GM21390 (cell line): ENCODE results near the gene ITGB4.

Source experiments
- ATAC-seq: cut with Tn5 transposase; IDR thresholded peaks from one replicate; pipeline ENCODE4 v1.9.1; 2021; ENCODE audit not compliant: unreplicated experiment

Gene ITGB4

DNA sequence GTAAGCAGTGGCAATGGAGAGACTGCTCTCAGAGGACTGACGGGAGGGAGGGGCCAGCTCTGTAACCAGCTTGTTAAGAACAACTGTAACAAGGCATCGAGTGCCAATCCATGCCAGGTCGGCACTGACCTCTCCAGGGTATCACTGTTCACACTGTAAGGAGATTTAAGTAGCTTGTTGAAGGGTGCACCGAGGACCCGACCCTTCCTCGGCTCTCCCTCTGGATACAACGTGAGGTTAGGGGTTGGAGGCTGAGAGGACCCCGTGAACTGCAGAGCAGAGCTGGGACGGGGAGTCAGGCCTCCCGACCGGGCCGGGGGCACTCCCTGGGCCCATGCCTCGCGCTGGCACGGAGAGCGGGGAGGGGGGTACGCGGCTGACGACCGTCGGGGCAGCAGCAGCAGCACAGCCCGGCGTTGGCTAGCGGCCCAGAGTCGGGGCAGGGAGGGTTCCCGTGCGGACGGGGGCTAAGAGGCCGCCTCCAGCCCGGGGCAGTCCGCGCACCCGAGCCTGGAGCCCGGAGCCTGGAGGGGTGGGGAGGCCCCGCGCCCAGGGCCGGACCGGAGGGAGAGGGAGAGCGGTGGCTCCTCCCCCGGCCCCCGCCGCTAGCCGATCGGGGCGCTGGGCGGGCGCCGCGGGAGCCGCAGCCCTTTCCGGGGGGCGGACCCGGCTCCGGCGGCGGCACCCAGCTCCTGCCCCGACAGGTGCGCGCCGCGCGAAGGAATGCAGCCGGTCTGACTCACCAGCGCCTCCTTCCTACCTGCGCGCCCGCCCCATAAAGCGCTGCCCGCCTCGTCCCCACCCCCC, at the start of gene ITGB4:
TSS of gene ITGB4 (plus strand) at position 804 of the 807 bp plus-strand sequence. CDS start 3,245 bp downstream, outside the sequence.
- ATAC-seq = no peak

- no peak for ATAC-seq
These were observed 49.2 kb upstream of the ITGB4 start for GRCh38 chr17:75672011-75672410.

- ATAC-seq = no peak
These were observed 47.8 kb upstream of the ITGB4 start for GRCh38 chr17:75673487-75673886.

- ATAC-seq = no peak
These were observed 44.8 kb upstream of the ITGB4 start for GRCh38 chr17:75676461-75676860.

GRCh38 chr17:75679706-75680211, 41.5 kb upstream of the ITGB4 start:
- ATAC-seq = no peak

DNA sequence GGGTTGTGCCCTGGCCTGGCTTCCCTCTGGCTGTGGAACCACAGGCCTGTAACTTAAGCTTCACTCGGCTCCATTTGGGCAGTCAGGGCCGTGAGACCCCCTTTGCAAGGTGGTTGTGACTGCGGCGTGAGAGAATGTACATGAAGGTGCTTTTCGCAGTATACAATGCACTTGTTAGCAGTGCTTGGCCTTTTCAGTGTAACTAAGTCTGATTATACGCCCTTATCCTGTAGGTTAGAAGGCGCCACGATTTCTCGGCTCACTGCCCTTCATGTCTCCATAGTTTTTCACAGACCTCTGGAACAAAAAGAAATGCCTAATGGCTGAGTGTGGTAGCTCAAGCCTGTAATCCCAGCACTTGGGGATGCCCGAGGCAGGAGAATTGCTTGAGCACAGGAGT, 40.8 kb upstream of the ITGB4 start:
- ATAC-seq = no peak

- ATAC-seq = no peak
These were observed 40.0 kb upstream of the ITGB4 start for GRCh38 chr17:75681289-75681688.

DNA sequence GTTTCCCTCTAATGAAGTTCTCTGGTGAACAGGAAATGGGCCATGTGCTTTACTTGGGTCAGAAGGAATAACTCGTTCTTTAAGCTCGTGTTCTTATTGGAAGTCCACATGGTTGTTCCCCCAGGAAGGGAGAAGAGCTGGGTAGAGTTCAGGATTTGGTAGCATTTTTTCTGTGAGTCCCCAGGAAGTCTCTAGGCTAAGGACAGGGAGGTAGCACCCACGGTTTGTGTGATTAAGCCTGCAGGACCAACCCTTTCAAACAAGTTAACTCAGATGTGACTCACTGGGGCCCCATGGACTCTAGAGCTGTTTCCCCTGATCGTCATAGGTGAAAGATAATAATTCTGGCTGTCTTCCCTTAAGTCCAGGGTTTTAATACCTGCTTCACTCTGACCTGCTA, 37.7 kb upstream of the ITGB4 start:
- ATAC-seq = no peak

- no peak for ATAC-seq
These were observed 37.0 kb upstream of the ITGB4 start for GRCh38 chr17:75684249-75684648.

DNA sequence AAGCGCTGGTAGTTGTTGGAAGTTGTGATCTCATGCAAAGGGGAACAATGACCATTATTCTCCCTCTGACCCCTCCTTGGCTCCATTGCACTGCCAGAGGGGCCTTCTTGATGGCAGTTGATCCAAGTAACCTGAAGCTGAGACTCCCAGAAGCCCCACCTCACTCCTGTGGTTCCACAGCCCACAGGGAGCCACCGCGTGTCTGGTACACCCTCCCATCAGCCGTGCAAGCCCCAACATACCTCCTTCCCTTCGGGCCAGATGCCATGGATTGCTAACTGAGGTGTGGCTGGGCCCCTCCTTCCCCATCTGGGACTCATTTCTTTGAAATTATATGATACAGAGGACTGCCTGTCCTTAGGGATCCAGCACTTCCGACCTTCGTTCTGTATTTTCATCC, 36.3 kb upstream of the ITGB4 start:
- ATAC-seq = no peak

DNA sequence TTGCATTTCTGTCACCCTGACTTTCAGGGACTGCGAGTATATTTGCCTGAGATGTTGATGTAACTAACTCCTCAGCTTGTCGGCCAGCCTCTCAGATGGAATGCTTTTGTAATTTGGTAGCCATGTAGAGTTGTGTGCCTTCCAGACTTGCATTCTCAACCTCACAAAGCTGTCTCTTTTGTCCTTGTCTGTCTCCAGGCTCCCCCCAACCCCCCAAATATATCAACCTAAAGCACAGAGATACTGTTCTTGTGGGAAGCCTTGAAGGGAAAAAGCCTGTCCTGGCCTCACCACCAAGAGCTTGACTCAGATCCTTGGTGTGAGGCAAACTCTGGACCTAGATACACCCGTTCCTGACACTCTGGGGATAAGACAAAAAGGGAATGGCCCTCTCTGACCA, 35.8 kb upstream of the ITGB4 start:
- ATAC-seq = no peak

DNA sequence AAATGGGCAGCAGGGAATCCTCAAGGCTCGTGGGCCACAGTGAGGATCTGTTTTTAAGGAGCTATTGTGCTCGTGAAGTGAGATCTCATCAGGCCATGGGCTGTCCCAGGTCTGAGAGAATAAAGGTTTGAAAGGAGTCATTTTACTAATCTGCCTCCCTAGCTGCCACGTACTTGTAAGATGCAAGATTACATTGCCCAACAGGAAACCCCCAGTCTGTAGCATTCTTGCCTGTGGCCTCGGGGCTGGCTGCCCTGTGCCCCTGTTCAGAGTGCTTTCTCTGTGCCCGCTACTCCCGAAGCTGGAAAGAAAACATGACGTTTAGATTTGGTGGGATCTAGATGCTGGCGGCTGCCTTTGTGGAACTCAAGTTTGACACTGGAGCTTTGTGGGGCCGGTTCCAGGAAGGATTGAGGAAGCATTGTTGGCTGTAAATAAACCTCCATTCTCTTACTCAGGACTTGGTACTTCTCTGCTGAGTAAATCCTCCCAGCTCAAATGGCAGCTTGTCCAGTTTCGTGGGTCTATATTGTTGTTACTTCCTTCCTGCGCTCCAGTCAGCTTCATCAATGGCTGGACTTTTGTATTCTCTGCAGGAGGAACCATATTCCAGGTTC, 32.9 kb upstream of the ITGB4 start:
- ATAC-seq = no peak

GRCh38 chr17:75689441-75689873, 31.8 kb upstream of the ITGB4 start:
- no peak for ATAC-seq

- ATAC-seq = no peak
These were observed 29.9 kb upstream of the ITGB4 start for GRCh38 chr17:75691371-75691791.

GRCh38 chr17:75691801-75692626, 29.2 kb upstream of the ITGB4 start:
- ATAC-seq = no peak

DNA sequence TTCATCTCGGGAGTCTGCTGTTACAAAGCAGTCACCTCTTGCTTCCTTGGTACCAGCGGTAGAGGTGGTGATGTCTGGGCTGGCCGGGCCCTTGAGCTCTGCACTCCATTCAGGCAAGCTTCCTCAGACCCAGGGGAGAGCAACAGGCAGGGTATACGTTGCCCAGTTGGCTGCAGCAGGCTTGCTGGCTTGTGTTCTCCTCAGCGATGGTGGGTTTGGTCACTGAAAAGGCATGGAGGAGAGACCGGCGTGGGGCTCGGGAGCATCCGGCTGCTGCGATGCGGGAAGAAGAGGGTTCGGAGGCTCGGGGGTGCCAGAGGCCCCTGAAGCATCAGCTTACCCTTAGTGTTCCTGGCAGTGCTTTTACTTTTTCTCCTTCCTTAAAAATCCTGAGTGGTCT, 28.3 kb upstream of the ITGB4 start:
- ATAC-seq = no peak

DNA sequence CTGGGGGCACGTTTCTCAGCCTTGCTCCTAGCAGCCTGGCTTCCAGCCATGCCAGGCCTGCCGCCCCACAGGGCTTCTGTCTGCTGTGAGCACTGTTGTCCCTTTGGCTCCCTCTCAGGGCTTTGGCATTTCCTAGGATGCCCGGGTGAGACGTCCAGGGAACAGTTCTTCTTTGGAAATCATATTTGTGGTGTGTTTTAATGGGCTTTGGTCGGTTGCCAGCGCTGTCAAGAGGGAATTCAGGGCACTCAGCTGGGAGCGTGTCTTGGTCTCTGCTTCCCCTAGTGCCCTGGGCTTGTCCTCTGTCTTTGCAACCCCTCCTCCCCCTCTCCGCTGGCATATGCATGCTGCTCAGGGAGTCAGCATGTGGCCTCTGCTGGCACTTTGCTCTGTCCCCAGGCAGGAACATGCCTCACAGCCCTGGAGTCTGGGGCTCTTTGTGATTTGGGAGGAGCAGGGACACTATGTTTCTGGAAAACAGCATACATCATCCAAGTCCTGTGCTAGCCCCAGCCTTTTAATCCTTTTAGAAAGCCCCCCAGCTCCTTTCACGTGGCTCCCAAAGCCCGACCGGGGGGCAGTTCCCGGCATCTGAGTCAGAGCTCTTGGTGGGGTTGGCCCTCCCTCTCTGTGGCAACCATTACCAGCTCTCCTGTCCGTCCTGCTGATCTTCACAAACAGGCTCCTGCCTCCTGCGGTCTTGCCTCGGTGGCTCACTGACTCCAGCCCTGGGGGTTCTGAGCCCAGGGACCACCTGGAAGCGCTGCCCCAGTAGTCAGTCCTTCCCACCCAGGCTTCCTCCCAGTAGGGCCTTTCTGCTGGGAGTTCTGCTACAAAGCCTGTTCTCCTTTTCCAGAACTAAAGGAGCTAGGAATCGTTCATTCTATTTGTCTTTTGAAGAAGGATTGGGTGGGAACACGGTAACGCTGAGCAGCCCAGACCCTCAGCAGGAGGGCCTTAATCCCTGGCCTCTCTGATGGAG, 27.5 kb upstream of the ITGB4 start:
- no peak for ATAC-seq

DNA sequence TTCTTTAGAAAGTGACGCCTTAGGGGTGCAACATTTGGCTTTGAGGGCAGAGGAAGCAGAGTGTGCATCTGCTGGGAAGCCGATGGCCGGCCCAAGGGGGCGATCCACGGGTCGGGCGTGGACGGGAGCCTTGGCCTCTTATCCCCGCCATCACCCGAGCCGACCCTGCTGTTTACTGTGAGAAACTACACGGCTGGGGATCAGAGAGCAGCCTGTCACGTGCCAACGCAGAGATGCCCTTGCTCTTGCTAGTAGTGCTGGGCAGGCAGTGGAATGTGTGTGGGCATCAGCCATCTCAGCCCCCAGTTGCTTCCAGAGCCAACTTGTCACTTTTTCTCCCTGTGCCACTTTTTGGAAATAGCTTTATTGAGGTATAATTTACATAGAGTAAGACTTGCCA, 26.7 kb upstream of the ITGB4 start:
- ATAC-seq = no peak

DNA sequence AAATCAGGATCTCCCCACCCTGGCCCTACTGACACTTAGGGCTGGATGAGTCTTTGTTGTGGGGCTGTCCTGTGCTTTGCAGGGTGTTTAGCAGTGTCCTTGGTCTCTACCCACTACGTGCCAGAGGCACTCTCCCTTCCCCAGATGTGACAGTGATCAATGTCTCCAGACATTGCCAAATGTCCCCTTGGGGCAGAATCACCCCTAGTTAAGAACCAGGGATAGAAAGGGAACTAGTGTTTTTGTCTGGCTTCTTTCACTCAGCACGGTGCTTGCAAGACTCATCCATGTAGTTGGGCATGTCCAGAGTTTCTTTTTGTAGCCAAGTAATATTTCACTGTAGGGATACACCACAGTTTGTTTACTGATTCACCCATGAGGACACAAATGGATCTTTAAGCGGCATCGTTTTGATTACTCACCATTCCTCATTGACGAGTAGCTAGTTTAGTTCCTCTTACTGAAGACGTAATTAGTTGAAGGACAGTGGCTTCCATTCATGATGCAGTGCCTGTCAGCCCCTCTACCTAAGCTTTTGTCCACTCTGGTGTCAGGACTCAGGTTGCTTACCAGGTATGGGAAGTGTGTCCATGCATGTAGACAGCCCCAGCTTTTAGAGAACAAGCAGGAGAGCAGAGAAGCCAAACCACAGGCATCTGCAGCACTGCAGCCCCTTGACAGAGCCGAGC, 26.0 kb upstream of the ITGB4 start:
- ATAC-seq = no peak

- ATAC-seq = no peak
These were observed 25.4 kb upstream of the ITGB4 start for GRCh38 chr17:75695830-75696271.
